Thyroid gland (tissue), 4 donors: ENCODE measurements around the gene DAP3.
"Not testable (repeated sequence)": the region's sequence is repeated elsewhere in the genome, so short reads cannot be mapped to it uniquely, and the experiment has no call there.

Source experiments
- CTCF ChIP-seq, 6 experiments: fragments of 200-600 bp in 3 of 6; fragments of 450-650 bp in 3 of 6; sonication (generic) in 3 of 6; IDR thresholded peaks; one replicate each; pipeline ENCODE4 v1.5.1; 2016 to 2019; ENCODE audit warnings: antibody characterized with exemption in 6 of 6, mild to moderate bottlenecking in 2 of 6, inconsistent platforms in 1 of 6, moderate library complexity in 1 of 6
- POLR2A ChIP-seq, 2 donors: fragments of 450-650 bp; IDR thresholded peaks; one replicate each; pipeline ENCODE4 v1.6.1; 2017; ENCODE audit warnings: antibody characterized with exemption in 2 of 2, mild to moderate bottlenecking in 2 of 2, moderate library complexity in 1 of 2

GRCh38 chr1:155763090-155763815, 74.4 kb downstream of the DAP3 start:
- not testable (repeated sequence) for TF ChIP-seq CTCF, POLR2A (IDR thresholded peaks at IDR 0.05)
